Stimulated activated CD8-positive, alpha-beta memory T cell treated with anti-CD3 and anti-CD28 coated beads, Interleukin-2, amount 100 ng/mL, for 1 hour (primary cell): ENCODE results near the gene PDZD7.

Source experiments
- DNase-seq, 2 donors: peaks; one replicate each; pipeline ENCODE4 v3.0.0-alpha.2; 2020; ENCODE audit warnings: low read depth in 2 of 2

PDZD7 gene

DNA sequence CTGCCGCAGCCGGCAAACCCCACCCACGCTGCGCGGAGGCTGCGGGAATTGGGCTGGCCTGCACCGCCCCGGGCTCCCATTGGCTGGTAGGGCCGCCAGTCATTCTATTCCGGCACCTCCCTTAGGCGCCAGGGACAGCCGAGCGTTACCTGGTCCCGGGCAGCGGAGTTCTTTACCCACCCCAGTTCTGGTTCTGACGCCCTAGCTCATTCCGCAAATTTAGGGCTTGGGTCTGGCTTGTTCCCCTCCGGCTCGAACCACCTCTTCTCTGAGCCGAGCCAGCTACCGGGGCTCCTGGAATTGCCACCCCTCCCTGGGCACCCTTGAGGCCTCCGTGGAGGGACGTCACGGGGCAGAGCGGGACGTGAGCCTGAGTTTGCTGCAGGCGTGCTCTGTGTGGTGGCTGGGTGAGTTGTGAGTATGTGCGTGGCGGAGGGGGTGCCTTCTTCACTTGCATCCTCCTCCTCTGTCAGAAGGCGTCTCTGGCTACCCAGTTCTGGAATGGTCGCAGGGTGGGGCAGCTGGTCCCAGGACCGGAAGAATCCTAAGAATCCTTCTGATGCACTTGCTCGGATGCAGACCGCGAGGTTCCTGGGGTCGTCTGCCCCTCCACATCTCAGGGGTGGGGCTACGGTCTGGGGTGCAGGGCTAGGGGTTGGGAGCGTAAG is at the start of gene PDZD7, which contains the start of gene SFXN3:
TSS of gene PDZD7 (minus strand) at position 2 of the 668 bp plus-strand sequence. CDS start 910 bp downstream, outside the sequence.
TSS of gene SFXN3 (plus strand) at position 107 of the 668 bp plus-strand sequence. CDS start 3,461 bp downstream, outside the sequence.
- peak; percentile 89 to 95 for DNase-seq

DNA sequence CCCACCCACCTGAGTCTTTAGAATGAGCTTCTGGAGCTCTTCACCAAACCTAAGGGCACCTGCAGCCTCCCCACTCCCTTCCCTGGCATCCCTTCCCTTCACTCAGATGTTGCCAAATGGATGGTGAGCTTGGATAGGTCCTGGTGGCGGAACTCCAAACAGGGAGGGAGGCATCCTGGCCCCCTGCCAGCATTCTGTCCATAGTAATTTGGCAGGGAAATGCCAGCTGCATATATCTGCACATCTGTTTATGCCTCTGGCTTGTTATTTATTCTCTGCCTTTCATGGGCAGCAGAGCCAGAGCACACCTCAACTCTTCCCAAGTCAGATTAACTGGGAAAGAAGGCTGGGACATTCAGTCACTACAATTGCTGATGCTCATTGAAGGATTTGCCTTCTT is 48.9 kb upstream of the PDZD7 start:
- DNase-seq = no peak

DNA sequence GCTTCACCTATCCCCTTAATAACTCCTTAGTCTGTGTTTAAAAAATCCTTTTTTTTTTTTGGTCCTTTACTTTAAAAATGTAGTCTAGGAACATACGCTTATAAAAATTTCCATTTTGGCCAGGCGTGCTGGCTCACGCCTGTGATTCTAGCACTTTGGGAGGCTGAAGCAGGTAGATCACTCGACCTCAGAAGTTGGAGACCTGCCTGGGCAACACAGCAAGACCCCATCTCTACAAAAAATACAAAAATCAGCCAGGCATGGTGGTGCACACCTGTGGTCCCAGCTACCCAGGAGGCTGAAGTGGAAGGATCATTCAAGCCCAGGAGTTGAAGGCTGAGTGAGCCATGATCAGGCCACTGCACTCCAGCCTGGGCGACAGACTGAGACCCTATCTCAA is 45.7 kb upstream of the PDZD7 start:
- DNase-seq = no peak

DNA sequence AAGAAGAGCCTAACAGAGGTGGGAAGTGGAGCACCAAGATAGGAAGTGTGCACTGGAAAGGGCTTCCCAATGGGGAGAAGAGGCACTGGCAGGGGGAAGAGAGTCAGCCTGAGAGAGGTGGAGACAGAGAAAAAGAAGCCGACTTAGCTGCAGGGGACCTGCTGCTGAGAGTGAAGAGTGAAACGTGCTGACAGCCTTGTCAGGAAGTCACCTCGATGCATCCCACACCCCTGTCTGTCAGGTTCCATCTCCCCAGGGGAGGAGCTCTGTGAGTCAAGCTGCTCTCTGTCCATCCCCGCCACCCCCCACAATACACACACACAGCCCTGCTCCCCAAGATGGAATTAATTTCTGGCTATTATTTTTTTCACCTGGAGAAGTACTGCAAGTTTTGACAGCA is 44.8 kb upstream of the PDZD7 start:
- no peak for DNase-seq

DNA sequence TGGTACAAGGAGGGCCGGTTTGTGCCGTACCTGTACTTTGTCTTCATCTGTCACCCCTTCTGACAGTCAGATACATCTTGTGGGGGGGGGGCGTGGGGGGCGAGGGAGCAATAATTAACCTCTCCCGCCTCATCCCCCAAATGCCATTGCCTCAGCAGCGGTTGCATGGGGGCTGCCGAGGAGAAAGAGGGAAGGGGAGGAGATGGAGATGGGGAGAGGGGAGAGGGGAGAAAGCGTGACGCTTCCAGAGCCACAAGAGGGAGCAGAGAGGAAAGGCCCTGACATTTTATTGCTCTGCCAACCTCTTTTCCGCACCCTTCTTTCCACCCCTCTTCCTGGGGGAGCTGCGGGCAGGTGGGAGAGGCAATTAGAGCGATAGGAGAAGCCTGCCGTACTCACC is 42.7 kb upstream of the PDZD7 start:
- no peak for DNase-seq

DNA sequence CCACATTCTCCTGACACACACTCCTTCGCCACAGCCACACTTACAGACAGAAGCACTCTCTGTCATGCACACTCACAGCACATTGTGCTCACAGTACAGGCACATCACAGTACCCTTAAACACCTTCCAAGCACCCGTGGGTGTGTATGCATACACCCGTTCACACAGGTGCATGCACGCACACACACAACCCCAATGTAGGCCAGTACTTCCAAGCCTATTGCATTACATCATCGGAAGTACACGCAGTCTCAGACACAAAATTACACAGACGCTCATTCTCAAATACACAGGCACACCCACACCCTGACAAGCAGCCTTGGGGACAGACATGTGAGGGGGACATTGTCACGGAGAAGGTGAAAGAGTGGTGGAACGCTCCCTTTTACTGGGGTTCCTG is 42.0 kb upstream of the PDZD7 start:
- no peak for DNase-seq

DNA sequence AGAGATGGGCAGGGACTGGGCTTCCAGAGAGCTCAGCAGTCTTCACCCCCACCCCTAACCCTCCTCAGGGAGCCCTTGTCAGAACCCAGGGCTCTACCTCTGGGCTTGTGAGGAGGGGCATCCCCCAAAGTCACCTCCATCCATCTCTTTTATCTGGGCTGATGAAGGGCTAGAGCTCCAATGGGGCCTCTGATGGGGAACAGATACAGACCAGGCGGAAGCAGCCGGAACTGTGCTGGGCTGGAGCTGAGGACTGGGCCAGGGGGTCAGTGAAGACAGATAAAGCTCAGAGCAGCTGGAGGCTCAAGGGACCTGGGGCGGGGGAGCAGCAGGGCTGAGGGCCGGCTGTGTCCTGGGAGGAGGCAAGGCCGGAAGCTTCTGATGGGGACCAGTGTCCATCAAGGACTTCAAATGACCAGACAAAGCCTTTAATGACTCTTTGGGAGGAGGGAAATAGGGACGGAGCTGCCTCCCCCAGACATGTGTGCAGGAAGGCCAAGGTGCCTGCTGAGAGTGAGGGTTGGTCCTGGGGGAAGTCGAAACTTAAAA is 41.0 kb upstream of the PDZD7 start:
- DNase-seq = no peak

DNA sequence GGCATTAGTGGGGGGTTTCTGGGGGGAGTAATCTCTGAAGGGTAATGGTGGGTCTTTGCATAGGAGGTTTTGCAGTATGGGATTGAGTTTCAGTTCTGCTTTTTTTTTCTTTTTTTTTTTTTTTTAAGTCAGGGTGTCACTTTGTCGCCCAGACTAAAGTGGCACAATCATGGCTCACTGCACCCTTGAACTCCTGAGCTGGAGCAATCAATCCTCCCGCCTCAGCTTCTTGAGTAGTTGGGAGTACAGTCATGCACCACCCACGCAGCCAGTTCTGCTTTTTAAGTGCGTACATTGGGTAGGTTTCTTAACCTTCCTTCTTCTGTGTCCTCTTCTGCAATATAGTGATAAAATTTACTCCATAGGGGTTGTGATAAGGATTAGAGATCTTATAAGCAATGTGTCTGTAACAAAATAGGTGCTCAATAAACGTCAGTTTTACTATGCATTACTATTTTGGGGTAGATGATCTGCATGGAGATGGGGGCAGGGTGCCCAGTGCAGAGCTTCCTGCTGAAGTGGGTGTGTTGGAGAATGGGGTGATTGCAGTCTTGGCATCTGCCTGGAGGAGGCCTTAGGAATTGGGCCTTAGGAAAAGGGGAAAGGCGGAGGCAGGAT is 40.4 kb upstream of the PDZD7 start:
- no peak for DNase-seq

DNA sequence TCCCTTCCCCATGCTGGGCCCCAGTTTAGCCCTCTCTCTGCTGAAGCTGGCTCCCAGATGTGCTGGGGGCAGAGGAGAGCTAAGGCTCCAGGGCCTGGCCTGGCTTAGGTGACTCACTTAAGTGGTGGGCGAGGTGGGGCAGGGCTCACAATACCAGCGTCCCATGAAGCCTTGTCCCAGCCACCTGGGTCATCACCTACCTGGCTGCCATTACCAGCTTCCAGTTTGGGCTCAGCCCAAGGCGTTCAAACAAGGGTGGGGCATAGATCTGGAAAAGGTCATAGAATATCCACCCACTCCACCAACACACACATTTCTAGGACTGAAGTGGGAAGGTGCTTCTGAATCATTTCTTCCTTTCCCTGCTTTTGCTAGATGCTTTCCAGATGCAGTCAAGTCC is 39.2 kb upstream of the PDZD7 start:
- DNase-seq = no peak

DNA sequence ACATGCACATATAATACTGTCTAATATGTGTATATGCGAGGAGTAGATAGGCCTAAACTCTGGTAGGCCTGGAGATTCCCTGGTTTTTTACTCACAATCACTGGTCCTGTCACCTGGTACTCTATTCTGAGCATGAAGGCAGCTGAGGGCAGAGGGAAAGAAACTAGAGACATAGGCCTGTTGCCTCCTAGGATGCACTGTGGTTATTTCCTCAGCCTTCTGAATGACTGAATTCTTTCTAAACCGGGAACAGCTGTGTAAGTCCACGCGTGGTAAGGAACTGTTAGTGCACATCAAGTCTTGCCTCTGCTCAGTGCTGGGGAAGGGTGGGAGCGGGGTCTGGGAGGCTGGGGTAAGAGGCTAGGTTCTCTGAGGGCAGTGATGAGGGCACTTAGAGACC is 38.5 kb upstream of the PDZD7 start:
- no peak for DNase-seq

DNA sequence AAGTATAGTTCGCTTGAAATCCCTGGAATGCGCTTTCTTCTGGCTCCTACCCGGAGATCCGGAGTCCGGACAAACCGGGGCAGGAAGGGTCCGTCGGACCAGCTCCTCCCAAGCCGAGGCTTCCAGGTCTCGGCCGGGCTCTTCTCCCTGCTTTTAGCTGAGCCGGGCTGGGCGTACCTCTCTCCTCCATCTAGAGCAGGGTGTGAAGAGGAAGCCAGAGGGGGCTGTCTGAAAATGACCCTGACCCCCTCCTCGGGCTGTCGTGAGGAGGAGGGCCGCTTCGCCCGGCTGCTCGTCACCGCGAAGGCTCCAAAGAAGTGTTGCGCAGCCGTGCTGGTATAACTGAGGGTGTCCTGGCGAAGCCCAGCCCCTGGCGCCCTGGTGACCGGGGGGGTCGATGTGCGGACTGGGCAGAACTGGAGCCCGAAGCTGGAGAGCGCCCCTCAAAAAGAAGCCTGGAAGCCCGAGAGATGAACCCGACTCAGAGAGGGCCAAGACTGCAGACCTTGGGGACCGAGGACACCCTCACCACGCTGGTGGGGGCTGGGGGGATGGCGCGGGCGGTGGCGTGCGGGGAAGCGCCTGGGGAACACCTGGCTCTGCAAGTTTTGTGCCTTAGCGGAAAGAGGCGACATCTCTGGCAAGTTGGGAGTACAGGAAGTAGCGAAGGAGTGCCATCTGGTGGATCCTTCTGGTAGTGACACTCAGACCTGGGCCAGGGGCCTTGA is 36.6 kb upstream of the PDZD7 start:
- peak; percentile 53 to 61 for DNase-seq

DNA sequence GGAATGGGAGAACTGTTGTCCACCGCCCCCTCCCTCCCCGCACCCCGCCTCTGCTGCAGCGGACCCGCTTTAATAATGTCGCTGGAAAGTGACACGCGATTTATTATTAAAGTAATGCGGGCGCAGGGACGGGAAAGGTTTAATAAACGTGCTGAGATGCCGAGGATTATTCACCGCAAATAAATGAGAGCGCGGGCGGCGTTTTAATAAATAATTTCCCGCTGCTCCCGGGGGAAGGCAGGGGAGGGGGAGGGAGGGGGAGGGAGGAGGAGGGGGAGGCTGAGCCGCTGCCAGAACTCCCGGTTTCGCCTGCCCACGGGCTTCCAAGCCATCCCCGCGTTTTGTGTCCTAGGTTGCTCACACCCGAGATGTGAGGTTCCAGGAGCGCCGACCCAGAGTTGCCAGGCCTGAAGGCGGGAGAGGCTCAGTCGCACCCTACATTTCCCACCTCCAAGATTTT is 36.0 kb upstream of the PDZD7 start:
- DNase-seq = no peak

DNA sequence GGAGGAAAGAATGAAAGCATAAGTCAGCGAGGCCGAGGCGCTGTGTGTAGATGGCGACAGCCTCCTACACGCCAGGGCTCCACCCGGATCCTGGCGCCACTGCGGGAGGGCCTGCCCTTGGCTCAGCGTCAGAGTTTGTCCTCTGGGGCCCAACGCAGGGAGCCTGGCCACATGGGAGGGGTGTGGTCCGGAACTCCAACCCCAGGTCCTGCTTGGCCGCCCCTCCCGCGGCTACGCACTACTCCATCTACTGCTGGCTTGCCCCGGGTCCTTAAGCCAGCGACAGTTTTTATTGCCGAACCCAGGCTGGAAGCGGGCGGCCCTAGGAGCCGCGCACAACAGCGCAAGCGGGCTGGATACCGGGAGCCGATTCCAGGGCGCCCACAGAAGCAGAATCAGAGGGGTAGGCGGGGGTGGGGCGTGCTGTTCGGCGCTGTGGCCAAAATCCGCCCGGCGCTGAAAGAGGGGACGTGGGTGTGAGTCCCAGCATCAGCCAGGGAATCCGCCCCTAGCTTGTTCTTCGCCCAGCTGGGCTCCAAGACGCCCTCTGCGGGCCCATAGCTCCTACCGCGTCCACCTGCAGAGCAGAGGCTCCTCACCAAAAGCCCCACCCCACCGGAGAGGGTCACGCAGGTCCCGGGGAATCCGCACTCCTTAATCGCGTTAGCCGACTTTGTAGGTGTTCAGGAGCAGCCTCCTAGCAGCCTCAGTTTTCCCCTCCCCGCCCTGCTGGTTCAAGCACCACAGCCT is 35.4 kb upstream of the PDZD7 start:
- no peak for DNase-seq

DNA sequence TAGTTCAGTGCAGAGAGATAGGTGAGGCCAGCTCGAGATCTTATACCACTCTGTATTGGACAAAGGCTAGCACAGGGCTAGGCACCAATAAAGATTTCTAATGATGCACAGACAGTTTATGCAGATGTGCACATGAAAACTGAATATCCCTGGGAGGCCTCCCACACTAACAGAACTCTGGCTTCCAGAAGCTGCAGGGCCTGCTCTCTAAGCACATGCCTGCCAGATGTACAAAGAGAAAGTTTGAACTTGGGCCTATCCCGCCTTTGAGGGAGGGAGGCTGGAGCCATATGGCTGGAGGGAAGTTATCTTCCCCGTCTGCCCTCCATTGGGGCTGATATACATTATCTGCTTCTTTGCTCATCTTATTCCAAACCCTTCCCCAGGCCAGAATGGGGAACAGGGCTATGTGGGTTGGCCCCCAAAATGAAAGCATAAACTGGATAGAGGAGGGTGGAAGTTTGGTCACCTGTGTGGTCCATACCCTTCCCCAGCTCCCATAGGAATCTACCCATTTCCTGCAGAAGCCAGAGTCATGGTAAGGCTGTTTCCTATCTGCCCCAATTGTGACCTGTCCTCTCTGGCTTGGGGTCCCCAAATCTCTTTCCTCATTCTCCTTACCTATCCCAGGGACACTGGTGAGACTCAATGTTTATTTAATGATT is 34.7 kb upstream of the PDZD7 start:
- no peak for DNase-seq

DNA sequence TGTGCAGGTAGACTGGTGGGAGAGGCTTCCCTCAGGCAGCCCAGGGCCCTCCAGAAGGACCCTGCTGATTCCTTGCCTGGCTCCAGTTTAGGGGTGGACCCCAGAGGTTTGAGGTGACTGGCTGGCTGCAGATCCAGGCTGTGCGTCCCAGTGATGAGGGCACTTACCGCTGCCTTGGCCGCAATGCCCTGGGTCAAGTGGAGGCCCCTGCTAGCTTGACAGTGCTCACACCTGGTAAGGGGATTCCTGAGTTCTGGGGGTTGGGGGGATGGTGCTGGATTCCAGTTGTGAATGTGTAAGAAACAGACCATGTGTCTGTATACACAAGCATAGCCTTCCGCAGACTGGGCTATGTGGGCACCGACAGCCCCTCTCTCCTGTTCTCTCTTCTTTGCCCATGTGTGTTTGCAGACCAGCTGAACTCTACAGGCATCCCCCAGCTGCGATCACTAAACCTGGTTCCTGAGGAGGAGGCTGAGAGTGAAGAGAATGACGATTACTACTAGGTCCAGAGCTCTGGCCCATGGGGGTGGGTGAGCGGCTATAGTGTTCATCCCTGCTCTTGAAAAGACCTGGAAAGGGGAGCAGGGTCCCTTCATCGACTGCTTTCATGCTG is 33.6 kb upstream of the PDZD7 start:
- no peak for DNase-seq

DNA sequence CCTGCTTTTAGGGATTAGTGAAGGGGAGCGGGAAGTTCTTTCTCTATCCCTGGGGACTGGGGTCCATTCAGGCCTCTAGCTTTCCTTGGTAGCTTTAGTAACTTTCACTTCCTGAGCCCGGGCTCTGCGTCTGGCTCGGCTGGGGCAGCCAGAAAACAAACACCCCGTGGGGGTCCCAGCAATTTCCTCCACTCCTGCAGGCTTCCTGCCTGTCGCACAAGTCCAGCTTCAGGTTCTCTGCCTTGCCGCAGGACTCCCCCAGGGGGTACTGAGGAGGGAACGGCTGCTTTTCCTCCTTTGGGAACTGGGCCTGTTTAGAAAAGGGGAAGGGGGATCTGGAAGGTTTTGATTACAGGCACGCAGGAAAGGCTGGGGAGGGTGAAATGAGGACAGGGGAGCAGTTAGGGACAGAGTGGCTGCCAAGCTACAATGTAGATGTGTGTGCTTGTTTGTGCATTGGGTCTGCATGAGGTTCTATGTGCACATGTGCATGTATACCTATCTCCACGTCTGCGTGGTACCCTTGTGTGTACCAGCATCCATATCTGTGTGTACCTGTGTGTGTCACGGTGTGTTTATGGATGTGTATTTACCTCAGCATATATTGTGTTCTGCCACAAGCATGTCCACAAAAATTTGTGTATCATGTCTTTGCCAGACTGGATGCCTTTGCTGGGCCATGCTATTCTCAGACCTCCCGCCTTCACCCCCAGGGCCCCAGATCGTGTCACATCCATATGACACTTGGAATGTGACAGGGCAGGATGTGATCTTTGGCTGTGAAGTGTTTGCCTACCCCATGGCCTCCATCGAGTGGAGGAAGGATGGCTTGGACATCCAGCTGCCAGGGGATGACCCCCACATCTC is 32.9 kb upstream of the PDZD7 start:
- DNase-seq = no peak

DNA sequence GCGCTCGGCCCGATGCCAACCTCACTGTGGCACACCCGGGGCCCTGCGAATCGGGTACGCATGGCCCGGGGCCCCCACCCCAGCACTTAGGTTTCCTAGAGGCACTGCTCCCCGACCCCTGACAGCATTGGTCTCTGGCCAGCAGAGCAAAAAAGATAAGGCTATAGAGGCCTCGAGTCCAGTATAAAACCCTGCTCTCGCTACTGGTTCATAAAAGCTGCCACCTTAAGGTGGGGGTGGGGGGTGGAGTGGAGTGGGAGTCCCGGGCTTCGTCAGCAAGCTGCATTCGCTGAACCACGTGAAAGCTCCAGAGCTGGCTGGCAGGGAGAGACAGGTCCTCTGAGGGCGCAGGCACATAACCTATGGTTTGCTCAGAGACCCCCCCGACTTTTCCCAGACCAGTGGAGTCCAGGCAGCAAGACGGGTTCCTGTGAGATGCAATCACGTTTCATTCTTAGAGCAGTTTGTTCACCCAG is 32.2 kb upstream of the PDZD7 start:
- DNase-seq = no peak

DNA sequence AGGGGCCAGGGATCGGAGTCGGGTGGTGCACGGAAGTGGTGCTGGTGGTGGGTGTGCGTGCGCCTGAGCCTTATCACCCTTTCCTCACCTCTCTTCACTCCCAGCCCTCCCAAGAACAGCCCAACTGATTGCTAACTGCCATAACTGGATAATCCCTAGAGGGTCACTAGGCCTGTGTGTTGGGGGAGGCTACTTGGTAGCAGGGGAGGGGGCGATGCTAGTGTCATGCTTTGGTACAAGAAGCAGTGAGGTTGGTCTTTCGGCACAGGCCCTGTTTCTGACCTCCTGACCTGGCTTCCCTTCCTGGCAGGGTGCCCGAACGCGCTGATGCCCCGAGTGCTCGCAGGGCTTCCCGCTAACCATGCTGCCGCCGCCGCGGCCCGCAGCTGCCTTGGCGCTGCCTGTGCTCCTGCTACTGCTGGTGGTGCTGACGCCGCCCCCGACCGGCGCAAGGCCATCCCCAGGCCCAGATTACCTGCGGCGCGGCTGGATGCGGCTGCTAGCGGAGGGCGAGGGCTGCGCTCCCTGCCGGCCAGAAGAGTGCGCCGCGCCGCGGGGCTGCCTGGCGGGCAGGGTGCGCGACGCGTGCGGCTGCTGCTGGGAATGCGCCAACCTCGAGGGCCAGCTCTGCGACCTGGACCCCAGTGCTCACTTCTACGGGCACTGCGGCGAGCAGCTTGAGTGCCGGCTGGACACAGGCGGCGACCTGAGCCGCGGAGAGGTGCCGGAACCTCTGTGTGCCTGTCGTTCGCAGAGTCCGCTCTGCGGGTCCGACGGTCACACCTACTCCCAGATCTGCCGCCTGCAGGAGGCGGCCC is 31.5 kb upstream of the PDZD7 start:
- no peak for DNase-seq
